Right ventricle myocardium inferior (tissue), 1 donor: ENCODE measurements around the gene DGKH. TPM values are rescaled to one million over a fixed set of nuclear protein-coding genes. Genes with fewer than 3 reads are reported as not detected.

ENCODE experiments used
- ATAC-seq: fragments of 200-7000 bp; cut with Tn5 transposase; one replicate; pipeline ENCODE4 v1.9.1; 2020; ENCODE audit warnings: mild to moderate bottlenecking, moderate library complexity
- DNase-seq: peaks from one replicate; pipeline ENCODE4 v3.0.0; 2021; ENCODE audit errors: missing footprints
- intact Hi-C: fragments of 100-400 bp; cut with DNase I; formaldehyde crosslinking; loops from one replicate; pipeline ENCODE4 v1.11.0; 2022
- total RNA-seq: library from RNA; stranded (reverse); fragmentation: NEBNext Ultra II Directional; extraction: Animal tissue kit (Norgen Biotek cat#: 25700); gene quantifications from one replicate; pipeline ENCODE4 v1.2.1, GENCODE V29; 2021
- donor health status: DM: no; HTN: yes; CAD: no; lungs with severe emphysema.

Gene DGKH
- total RNA-seq, 1 donor from 2014 or later: 4.8 TPM

DNA sequence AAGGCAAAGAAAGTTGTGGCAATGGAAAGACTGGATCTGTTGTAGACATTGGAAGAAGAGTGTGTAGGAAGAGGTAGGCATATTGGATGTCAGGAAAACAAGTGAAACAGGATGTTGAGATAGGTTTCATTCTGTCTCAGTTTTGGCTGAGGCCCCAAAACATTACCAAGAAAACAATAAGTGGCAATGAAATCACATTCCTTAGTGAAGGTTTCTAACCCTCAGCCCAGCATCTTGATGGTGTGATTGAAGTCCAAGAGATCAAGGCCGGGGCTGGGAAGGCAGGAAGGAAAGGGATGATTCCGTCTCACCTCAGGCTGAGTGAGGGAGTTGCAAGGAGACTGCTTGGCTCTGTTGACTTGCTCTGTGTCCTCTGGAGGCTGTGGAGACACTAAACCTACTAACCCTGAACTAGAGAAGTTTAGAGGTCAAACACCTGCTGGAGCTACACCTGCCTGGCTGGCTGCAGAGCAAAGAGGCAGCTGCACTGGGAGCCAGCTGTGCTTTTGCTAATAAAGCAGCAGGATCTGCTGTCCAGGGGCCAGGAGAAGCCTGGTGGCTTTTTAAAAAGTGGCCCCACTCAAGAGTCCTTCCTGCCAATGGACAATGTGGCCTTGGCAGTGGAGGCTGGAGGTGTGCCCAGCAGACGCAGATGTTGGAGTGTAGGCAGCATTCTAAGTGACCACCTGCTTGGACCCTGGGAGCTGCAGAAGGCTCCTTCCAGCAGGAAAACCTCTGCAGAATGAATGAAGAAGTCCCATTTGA lies 53.6 kb downstream of the DGKH start:
- intact Hi-C loops: loop anchor here (5.0 kb wide), 1 partner anchor 55 kb away; the partner anchor contains the start of gene DGKH
- ATAC-seq (no peak), DNase-seq (no peak)

DNA sequence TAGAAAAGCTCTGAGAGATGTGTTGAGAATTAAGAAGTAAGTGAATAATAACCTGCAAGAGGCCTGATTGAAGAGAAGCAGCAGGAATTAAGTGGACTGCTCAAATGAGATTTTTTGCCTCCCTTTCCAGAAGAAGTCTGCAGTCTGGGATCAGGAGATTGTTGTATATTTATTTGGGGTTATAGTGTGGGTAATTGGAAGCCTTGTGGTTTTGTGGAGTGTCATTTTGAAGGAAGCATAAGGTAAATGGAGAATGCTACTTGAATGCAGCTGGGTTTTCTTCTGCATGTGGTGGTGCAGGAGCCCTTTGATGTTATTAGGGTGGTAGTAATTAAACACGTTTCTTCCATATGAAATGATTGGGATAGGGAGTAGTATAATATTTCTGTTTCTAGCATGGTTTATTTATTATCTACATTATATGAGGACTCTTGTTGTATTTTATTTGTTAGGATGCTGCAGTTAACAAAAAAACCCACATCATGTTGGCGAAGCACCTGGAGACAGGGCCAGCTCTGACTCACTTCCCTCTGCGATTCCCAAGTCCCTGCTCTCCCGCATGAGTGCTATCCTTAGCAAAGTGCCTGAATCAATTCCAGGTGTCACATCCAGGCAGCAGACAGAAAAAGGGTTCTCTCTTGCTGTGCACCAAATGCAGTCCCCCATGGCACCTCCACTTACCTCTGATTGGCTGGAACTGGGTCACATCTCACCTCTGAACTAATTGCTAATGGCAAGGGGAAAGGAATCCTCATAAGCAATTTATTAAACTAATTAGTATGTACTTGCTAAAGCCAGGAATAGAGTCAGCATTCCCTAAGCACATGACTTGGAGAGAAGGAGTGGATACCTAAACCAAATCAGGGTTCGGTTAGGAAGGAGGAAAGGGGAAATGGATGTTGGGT lies 54.8 kb downstream of the DGKH start:
- no peak for DNase-seq
- intact Hi-C loops: loop anchor here (5.0 kb wide), 1 partner anchor 56 kb away; the partner anchor contains the start of gene DGKH
- no peak for ATAC-seq

DNA sequence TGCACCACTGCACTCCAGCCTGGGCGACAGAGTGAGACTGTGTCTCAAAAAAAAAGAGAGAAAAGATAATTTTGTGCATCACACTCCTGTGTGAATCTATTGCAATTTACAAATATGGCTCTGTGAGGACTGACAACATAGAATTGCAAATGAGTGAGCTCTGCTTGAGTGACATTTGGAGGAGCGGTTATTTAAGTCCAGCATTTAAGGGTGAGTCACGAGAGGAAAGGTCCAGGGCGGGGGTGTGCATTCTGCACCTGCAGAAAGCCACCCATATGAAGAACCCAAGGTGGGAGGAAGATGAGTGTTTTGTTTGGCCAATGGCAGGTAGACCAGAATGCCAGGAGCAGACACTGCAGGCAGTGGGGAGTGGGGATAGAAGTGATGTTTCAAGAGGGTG lies 58.5 kb downstream of the DGKH start:
- ATAC-seq (no peak), DNase-seq (no peak)
- intact Hi-C loops: no loop called here

DNA sequence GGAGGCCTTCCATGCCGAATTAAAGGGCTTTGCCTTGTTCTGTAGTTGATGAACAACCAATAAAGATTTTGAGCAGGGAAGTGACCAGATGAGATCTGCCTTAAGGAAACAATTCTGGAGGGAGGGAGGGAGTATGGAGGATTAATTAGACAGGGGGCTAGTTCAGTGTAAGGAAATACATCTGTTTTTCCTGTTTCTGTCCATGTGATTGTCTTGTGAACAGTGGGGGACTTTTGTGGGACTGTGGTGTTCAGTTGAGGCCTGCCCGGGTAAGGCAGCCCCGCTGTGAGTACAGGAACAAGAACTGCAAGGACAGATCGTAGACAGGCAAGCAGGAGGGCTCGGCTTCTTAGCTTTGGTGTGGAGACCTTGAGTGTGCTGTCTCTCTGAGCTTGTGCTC lies 59.0 kb downstream of the DGKH start:
- DNase-seq: no peak

DNA sequence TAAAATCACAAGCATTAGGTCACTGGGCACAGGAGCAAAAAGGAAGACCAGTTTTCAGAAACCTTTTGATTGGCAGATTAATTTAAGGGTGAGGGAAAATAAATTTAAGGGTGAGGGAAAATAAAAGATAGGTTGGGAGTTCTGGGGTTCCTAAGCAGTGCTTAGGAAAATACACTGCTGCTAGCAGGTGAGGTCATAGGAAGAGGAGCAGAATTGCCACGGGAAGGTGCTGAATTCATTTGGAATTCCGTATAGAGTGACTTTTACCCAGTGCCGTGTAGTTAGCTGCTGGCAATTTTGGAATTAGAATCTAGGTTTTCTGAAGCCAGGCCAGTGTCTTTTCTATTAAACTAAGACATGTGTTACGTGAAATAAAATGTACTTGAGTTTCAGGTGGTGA lies 59.8 kb downstream of the DGKH start:
- ATAC-seq (no peak), DNase-seq (no peak)
- intact Hi-C loops: no loop called here

More for the DNA sequence above, 59.0 kb downstream of the DGKH start:
- no peak for ATAC-seq
- intact Hi-C loops: no loop called here

DNA sequence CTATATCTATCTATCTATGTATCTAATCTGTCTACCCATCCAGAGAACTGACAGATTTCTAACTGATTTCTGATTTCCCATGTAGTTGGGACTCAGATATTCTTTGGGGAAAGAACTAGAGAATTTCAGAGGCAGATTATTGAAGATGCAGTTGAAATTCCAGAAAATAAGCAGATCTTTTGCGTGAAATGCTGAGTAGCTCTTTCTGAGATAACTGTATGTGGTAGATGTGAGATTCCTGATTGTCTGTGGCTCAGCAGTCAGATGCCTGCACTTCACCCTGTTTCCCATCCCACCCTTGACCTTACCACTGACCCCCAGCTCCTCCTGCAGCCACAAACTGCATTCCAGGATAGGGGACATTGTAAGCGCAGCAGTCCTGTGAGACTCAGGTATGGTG lies 61.5 kb downstream of the DGKH start:
- DNase-seq (no peak), ATAC-seq (no peak)
- intact Hi-C loops: loop anchor here (1.0 to 5.0 kb wide), 2 partner anchors 442 to 758 kb away; no protein-coding TSS in a partner anchor

DNA sequence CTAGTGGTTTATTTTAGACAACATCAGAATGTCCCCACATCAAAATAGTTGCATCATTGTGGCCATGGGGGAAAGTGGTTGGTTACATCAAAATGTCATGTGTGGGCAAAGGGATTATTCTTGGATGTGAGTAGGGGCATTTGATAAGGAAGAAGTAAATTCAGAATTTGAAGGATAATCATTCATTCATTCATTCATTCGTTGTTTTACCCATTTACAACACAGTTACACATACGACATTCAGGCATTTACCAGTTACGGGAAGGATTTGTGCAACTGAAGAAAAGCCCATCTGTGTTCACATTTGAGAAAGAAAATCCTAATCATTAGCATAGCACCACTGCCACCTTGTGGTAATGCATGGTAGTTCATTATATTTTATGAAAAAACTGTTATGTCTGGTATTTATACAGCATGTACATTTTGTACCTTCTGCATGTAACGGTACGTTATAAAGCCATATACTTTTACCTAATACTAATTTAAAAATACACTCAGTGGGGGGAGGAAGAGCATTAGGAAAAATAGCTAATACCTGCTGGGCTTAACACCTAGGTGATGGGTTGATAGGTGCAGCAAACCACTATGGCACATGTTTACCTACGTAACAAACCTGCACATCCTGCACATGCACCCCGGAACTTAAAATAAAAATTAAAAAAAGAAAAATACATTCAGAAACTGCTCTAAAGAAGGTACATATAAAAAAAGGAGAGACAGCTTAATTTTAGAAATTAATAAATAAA lies 62.1 kb downstream of the DGKH start:
- intact Hi-C loops: loop anchor here (1.0 to 5.0 kb wide), 2 partner anchors 442 to 758 kb away; no protein-coding TSS in a partner anchor
- DNase-seq (no peak), ATAC-seq (no peak)

DNA sequence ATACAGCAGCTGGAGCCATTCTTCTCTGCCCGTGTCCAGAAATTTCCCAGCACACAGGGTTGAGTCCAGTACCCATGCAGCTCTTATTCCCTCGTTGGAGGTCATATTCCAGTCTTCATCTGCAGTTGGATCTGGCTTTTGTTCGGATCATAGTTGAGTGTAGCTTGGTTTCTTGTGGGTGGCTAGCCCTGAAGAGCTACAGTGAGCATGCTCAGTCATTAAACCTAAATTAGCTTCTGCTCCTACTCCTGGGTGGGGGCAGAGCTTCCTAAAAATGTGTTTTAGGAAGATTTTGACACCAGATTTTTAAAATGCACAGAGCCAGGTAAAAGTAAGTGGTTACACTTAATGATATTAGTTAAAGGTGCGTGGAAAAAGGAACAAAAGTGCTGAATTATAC lies 64.4 kb downstream of the DGKH start:
- ATAC-seq (no peak), DNase-seq (no peak)
- intact Hi-C loops: loop anchor here (5.0 kb wide), 1 partner anchor 761 kb away; no protein-coding TSS in a partner anchor

DNA sequence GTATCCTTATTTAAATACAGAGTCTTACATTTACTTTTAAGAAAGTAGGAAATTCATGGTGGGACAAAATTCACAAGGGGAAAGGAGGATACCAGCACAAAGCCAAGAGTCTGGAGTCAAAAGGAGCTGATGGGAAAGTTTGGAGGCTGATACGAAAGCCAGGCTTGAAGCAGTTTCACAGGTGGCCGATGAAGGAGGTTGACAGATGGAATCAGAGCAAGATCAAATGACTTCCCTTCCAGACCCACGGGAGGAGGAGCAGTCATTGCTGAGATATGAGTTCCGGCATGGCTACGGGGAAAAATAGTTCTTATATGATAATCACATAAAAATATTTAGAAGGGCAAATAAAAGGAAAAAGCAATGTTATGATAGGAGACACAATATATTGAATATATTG lies 65.0 kb downstream of the DGKH start:
- no peak for DNase-seq
- no peak for ATAC-seq
- intact Hi-C loops: loop anchor here (5.0 kb wide), 1 partner anchor 761 kb away; no protein-coding TSS in a partner anchor

DNA sequence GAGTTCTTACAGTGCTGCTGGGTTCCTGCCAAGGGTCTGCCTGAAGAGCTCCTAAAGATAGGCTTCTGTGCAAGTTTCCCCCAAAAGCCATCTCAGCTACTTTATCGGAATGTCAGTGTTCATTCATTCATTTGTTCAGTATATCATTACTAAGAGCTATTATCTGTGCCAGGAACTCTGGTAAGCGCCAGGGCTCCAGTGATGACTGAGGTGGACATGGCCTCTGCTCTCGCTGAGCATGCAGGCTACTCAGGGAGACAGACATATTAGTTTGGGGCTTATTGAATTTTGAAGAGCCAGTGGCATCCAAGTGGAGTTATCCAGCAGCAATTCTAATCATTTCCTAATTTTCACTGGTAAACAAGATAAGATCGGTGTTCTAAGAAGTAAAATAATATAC lies 65.8 kb downstream of the DGKH start:
- intact Hi-C loops: loop anchor here (5.0 kb wide), 1 partner anchor 762 kb away; no protein-coding TSS in a partner anchor
- ATAC-seq: no peak
- no peak for DNase-seq

DNA sequence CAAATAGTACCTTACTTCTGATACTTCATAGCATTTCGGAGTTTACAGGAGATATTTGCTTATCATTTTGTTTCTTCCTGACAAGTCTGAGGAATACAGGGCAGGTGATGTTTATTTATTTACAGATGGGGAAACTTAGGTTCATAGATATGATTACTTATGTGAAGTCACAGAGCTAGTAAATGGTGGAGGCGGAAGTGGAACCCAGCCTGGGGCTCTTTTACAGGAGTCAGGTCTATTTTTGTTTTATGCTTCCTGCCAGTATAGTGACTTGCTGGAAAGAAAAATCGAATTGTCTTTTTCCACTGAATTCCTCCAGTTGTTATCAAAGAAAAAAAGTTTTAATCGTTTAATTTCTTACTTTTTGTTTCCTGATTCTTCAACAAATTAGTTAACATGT lies 66.5 kb downstream of the DGKH start:
- DNase-seq (no peak), ATAC-seq (no peak)
- intact Hi-C loops: loop anchor here (5.0 kb wide), 1 partner anchor 763 kb away; no protein-coding TSS in a partner anchor

DNA sequence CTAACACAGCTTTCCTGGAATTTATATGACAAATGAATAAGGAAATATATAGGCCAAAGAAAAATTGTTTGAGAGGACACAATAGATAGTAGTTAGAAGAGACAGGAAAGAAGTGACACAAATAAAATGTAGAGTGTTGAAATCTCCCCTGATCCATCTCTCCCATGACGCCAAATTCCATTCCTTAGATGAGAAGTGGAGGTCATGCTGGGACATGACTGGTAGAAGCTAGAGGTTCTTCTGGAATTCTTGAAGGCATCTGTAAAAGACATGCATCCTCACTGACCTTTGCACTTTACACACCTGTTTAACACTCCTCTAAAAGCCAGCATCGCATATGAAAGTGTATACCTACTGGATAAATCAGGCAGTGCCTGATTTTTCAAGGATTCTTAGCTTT lies 67.8 kb downstream of the DGKH start:
- intact Hi-C loops: no loop called here
- DNase-seq (no peak), ATAC-seq (no peak)

DNA sequence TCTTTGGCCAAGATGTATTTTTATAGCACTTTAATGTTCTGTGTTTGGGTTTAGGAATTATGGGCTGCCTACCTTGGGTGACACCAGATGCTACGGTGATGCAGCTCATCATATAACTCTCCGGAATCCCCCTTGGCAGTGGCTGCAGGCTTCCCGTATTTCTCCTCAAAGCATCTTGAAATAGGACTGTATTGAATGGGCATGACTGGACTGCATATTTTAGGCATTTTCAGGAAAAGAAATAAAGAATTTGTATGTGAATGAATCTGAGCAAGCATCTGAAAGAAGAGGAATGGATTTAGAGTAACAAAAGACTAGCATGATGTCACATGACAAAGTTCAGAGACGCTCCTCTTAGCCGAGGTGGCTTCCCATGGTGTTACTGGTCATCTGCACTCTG lies 70.6 kb downstream of the DGKH start:
- intact Hi-C loops: no loop called here
- ATAC-seq (no peak), DNase-seq (no peak)

DNA sequence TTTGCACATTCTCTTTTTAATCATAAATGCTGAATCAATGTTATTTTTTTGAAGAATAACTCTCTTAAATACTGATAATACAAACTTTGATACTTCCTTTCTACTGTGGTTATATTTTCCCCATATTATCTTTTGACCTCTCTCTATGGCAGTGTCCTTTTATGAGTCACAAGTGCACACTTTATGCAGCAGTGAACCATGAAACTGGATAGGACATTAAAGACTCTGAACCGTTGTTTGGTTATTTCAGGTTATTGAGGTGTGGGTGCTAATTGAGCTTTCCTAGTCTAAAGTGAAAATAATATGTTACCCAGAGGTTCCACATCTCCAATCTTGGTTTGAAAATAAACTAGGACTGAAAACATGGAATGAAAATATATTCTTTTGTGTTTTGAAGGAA lies 71.4 kb downstream of the DGKH start:
- ATAC-seq: no peak
- intact Hi-C loops: no loop called here
- DNase-seq: no peak

DNA sequence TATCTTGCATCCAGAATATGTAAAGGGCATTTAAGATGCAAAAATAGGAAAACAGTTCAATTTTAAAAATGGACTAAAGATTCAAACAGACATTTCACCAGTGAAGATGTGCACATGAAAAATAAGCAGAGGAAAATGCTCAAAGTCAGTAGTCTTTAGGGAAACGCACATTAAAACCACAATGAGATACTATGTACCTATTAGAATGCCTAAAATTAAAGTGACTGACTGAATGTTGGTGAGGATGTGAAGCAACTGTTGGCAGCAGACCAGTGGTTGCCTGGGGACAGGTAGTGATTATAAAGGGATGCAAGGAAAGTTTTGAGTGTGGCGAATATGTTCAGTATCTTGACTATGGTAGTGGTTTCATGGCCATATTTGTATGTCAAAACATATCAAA lies 75.2 kb downstream of the DGKH start:
- no peak for ATAC-seq

DNA sequence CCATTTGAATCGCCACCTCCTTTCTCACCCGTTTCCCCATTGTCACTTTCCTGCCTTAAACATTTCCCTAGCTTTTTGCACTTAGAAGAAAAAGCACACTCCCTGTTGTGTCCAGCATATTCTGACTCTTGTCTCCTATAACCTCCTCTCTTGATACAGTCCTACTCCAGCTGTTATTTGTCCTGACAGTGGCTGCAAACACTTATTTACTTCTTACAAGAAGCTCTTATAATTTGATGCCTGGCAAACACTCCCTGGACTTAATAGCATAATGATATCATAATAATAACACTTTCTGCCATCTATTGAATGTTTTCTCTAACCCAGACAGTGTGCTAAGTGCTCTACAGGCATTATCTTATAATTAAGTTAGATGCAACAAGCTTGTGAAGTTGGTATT lies 76.6 kb downstream of the DGKH start:
- ATAC-seq: no peak
- intact Hi-C loops: no loop called here
- no peak for DNase-seq

More for the DNA sequence above, 75.2 kb downstream of the DGKH start:
- no peak for DNase-seq
- intact Hi-C loops: no loop called here

DNA sequence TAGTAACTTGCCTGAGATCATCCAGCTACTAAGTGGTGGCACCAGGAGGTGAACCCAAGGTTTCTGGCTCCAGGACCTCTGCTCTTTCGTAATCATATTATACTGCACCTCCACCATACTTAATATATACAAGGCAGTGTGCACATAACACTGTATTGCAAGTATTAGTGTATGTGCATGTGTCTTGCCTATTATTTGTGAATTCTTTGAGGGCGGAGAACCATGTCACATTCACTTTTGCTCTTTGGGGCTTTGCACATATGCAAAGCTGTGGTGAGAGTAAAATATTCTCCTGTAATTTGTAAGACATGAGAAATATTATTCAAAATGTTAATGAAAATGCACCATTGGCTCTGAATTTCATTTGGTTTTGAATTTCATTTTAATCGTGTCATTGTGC lies 78.6 kb downstream of the DGKH start:
- DNase-seq (no peak), ATAC-seq (no peak)
- intact Hi-C loops: no loop called here

DNA sequence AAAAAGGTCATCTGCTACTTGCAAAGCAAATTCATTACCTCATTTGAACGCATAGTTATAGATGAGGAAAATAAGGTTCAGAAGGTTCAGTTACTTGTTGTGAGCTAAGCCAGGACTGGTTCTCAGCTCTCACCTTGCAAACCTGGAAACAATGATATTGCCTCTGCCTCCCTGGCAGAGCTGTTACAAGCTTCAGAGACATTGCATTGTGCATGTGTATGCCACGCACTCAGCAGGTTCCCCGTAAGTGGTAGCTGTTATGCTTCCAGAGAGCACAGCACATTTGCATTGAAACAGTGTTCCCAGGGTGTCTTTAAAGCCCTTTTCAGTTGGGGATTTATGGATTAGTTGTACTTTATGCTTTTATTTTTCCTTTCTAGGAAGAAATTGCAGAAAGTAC lies 80.6 kb downstream of the DGKH start:
- intact Hi-C loops: no loop called here
- ATAC-seq: no peak
- DNase-seq: no peak

DNA sequence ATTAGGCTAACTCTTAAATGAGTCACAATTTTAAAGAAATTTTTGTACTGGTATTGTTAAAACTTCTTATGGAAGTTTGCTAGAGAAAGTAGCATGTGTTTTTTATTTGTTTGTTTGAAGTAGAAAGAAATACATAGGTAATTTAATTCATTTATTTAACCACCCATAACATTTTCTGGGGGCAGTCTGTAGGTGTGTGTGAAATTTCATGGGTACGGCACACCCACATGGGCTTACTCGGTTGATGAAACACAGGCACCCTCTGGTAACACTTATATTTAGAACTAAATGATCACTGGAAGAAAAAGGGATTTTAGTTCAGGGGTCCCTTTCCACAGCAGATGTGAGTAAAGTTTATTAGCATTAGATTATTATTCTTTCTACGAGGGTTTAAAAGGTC lies 88.1 kb downstream of the DGKH start:
- intact Hi-C loops: no loop called here
- DNase-seq (no peak), ATAC-seq (no peak)
